GM10248 (cell line): Measurements from ENCODE around the gene MBD2.

Experiments
- CTCF ChIA-PET: fragments of 300-600 bp; sonication (Branson Sonifier 250); formaldehyde crosslinking; extraction: SDS; loops from one replicate; lab custom pipeline; 2021; ENCODE audit warnings: antibody characterized with exemption; lab: Yijun Ruan, JAX
- POLR2A ChIA-PET: fragments of 350-650 bp; sonication (Branson Sonifier 250); formaldehyde crosslinking; extraction: SDS; loops from one replicate; lab custom pipeline; 2020; ENCODE audit warnings: antibody characterized with exemption; lab: Yijun Ruan, JAX
- DNase-seq: peaks from one replicate; pipeline ENCODE4 v3.0.0; 2012; ENCODE audit errors: extremely low spot score
- CTCF ChIP-seq: IDR thresholded peaks from 2 replicates; pipeline ENCODE4 v1.5.1; 2012; ENCODE audit warnings: mild to moderate bottlenecking, low read depth; ENCODE audit errors: extremely low read depth, missing control alignments, control extremely low read depth

MBD2 gene

DNA sequence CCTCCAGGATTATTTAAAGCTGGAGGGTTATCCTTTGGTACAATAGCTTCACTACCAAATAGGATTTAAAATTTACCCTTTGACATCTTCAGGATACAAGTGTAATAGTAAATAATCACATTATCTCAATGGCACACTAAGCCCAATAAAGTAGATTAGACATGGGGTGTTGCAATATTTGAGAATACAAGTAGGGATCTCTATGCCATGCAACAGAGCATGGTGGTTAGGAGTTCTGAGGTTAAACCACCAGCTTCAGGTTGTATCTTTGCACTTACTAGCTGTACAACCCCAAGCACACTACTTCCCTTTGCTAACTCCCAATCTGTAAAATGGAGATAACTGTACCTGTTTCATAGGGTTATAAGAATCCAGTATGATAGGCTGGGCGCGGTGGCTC, 6.2 kb downstream of the MBD2 start:
- TF ChIP-seq CTCF, result no peak
- CTCF ChIA-PET, result interaction anchor here (0.8 to 1.7 kb wide), 9 partner anchors 9 to 66 kb away, joined by 3 to 7 read pairs (median 3); no protein-coding TSS in a partner anchor
- POLR2A ChIA-PET, result no interaction called here
- no peak for DNase-seq

- ChIA-PET CTCF (interaction anchor here (0.7 to 1.7 kb wide), 7 partner anchors 8 to 70 kb away, joined by 3 to 7 read pairs (median 3); no protein-coding TSS in a partner anchor), POLR2A (no interaction called here)
- DNase-seq, result no peak
- TF ChIP-seq CTCF, result no peak
These were observed 6.8 kb downstream of the MBD2 start for GRCh38 chr18:54217624-54218023.

- CTCF ChIA-PET, result interaction anchor here (1.3 to 2.1 kb wide), 4 partner anchors 8 to 76 kb away, joined by 3 to 7 read pairs (median 6); no protein-coding TSS in a partner anchor
- no peak for TF ChIP-seq CTCF
- no peak for DNase-seq
- POLR2A ChIA-PET, result no interaction called here
These were observed 9.4 kb downstream of the MBD2 start for GRCh38 chr18:54215069-54215468.

DNA sequence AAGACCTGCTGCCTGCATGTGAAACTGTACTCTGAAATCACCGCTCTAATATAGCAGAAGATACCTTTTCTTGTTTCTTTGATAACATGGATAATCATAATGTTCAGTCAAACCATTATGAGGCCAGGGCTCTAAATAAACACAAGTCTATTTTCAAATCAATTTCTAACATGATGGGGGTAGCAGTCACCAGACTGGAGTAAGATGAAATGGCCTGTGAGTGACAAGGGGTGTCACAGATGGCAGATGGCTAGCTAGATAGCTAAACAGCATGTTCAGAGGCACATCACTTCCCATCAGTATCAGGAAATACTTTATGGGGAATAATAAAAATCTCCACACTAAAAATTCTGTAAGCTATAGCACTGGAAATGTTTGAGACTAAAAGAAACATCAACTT, 14.0 kb downstream of the MBD2 start:
- POLR2A ChIA-PET, result interaction anchor here (0.7 kb wide), 2 partner anchors 10 to 227 kb away, joined by 3 read pairs; no protein-coding TSS in a partner anchor
- TF ChIP-seq CTCF, result no peak
- CTCF ChIA-PET, result interaction anchor here (1.5 to 3.5 kb wide), 4 partner anchors 8 to 60 kb away, joined by 3 to 13 read pairs (median 8); partner anchors contain the start of gene POLI
- no peak for DNase-seq

- no peak for TF ChIP-seq CTCF
- ChIA-PET POLR2A (no interaction called here), CTCF (interaction anchor here (1.1 to 3.5 kb wide), 6 partner anchors 8 to 148 kb away, joined by 3 to 13 read pairs (median 4); partner anchors contain the start of genes C18orf54, POLI and STARD6)
- peak; percentile 37 for DNase-seq
These were observed 14.8 kb downstream of the MBD2 start for GRCh38 chr18:54209471-54210180.

DNA sequence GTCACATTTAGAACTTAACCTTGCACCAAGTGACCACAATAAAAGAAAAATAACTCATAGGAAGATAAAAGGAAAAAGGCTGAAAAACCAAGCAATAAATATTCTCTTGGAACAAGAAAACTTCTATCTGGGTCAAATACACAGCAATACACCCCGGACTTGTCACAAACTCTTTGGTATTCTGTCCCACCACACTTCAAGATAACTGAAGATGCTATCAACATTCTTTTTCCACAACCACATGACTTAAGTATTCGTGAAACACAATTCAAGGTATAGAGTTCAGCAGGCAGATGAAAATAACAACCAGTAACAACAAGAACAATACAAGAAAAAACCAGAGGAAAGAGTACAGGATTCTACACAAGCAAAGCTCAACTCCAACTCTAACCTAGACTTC, 18.0 kb downstream of the MBD2 start:
- no peak for DNase-seq
- no peak for TF ChIP-seq CTCF
- ChIA-PET POLR2A (interaction anchor here (1.1 kb wide), 1 partner anchor 10 kb away, joined by 5 read pairs; no protein-coding TSS in a partner anchor), CTCF (interaction anchor here (1.3 to 2.8 kb wide), 4 partner anchors 8 to 16 kb away, joined by 4 to 12 read pairs (median 4); no protein-coding TSS in a partner anchor)
